SIG-M5 treated with dmso at 0.1 percent for 504 hours (cell line): Measurements from ENCODE around the gene HTRA2.
A peak's percentile ranks its signal among the peaks of the same experiment; 100 is the strongest.

Experiments used
- DNase-seq: peaks from one replicate; lab custom pipeline; 2025; ENCODE audit not compliant: unreplicated experiment; lab: John Stamatoyannopoulos, UW

Gene HTRA2

GRCh38 chr2:74515271-74515980 lies 14.3 kb upstream of the HTRA2 start:
- no peak for DNase-seq

- DNase-seq, result no peak
Measured at GRCh38 chr2:74515981-74516633, 13.6 kb upstream of the HTRA2 start.

- no peak for DNase-seq
Measured at GRCh38 chr2:74516650-74517049, 13.1 kb upstream of the HTRA2 start.

- DNase-seq, result no peak
Measured at GRCh38 chr2:74522516-74522915, 7.2 kb upstream of the HTRA2 start.

GRCh38 chr2:74524005-74524404 lies 5.7 kb upstream of the HTRA2 start:
- DNase-seq, result no peak

- no peak for DNase-seq
Measured at GRCh38 chr2:74524955-74525716, 4.6 kb upstream of the HTRA2 start.

GRCh38 chr2:74525717-74526648 lies 3.8 kb upstream of the HTRA2 start, which contains the start of gene DQX1:
Gene DQX1, minus strand, starts transcription at chr2:74526231. Its CDS starts 502 bp downstream, at chr2:74525729.
- DNase-seq, result peak; percentile 96

- DNase-seq, result no peak
Measured at GRCh38 chr2:74526649-74527230, 3.0 kb upstream of the HTRA2 start.

GRCh38 chr2:74527741-74528140 lies 2.0 kb upstream of the HTRA2 start:
- DNase-seq, result no peak

- DNase-seq, result no peak
Measured at GRCh38 chr2:74528600-74529356, 955 bp upstream of the HTRA2 start.

- peak; percentile 38 for DNase-seq
Measured at GRCh38 chr2:74530239-74531187, 780 bp downstream of the HTRA2 start.

- DNase-seq, result no peak
Measured at GRCh38 chr2:74531666-74532065, 1.9 kb downstream of the HTRA2 start.

- DNase-seq, result peak; percentile 48
Measured at GRCh38 chr2:74532222-74532621, 2.5 kb downstream of the HTRA2 start.

- no peak for DNase-seq
Measured at GRCh38 chr2:74533464-74533863, 3.7 kb downstream of the HTRA2 start.

GRCh38 chr2:74534411-74534810 lies 4.7 kb downstream of the HTRA2 start:
- no peak for DNase-seq

- DNase-seq, result no peak
Measured at GRCh38 chr2:74535440-74535965, 5.8 kb downstream of the HTRA2 start.

- DNase-seq, result no peak
Measured at GRCh38 chr2:74536166-74536950, 6.6 kb downstream of the HTRA2 start.

- no peak for DNase-seq
Measured at GRCh38 chr2:74537140-74537539, 7.4 kb downstream of the HTRA2 start.
